ENCODE results near the gene SEL1L. TPM values are rescaled to one million over a fixed set of nuclear protein-coding genes. Genes with fewer than 3 reads are reported as not detected.

The SEL1L gene
- total RNA-seq, 2 experiments from 2014 or later, result 46.4 to 55.4 TPM

DNA sequence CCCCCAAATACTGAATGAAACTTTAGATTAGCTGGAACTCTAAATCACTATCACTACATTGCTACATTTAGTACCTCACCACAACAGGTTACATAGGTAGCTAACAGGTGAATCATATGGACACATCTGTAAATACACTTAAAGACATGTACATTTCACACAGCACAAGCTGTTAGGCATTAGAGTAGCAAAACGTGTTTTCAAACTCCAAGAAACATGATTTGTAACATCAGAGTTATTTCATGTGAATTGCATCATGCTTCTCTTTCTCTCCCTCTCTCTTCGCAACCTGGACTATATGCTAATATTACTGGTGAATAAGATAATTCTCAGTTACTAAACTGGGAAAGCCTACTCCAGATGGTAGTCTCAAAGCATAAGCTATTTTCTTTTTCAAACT is 4.3 kb downstream of the SEL1L start:
- DNase-seq (no peak), ATAC-seq (no peak)
- TF ChIP-seq, protein P1, sequence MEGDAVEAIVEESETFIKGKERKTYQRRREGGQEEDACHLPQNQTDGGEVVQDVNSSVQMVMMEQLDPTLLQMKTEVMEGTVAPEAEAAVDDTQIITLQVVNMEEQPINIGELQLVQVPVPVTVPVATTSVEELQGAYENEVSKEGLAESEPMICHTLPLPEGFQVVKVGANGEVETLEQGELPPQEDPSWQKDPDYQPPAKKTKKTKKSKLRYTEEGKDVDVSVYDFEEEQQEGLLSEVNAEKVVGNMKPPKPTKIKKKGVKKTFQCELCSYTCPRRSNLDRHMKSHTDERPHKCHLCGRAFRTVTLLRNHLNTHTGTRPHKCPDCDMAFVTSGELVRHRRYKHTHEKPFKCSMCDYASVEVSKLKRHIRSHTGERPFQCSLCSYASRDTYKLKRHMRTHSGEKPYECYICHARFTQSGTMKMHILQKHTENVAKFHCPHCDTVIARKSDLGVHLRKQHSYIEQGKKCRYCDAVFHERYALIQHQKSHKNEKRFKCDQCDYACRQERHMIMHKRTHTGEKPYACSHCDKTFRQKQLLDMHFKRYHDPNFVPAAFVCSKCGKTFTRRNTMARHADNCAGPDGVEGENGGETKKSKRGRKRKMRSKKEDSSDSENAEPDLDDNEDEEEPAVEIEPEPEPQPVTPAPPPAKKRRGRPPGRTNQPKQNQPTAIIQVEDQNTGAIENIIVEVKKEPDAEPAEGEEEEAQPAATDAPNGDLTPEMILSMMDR (IDR thresholded peaks at IDR 0.05), result no peak
- POLR2A ChIA-PET, result no interaction called here
- H3K4me1 Mint-ChIP-seq (ENCODE audit: low read depth), result peaks cover 57% of the 10 kb centered on the region
- H3K4me3 Mint-ChIP-seq, result no peak overlapping the region
- H3K27me3 Mint-ChIP-seq, result no peaks in the 10 kb centered on the region
- H3K9me3 Mint-ChIP-seq, result no peaks in the 10 kb centered on the region
- peaks cover 17% of the 10 kb centered on the region for H3K36me3 Mint-ChIP-seq (ENCODE audit: low read depth)
- intact Hi-C loops (cut with micrococcal nuclease), result no loop called here
- CTCF ChIA-PET, result interaction anchor here (1.1 to 1.2 kb wide), 2 partner anchors 10 to 50 kb away, joined by 3 read pairs; no protein-coding TSS in a partner anchor
- peak overlapping the region; percentile 60 for H3K27ac Mint-ChIP-seq

DNA sequence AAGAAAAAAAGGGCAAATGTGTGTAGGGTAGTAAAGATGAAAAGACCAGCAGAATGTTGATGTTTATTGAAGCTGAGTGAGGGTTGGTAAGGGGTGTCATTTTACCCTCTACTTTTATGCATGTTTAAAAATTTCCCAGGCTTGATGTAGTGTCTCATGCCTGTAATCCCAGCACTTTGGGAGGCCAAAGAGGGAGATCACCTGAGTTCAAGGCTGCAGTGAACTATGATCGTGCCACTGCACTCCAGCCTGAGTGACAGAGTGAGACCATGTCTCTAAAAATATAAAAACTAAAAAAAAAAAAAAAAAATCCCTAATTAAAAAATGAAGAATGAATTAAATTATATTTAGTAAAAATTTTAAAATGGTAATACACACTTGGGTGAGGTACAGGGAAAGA is 8.5 kb downstream of the SEL1L start:
- H3K9me3 Mint-ChIP-seq, result no peaks in the 10 kb centered on the region
- H3K27me3 Mint-ChIP-seq, result no peaks in the 10 kb centered on the region
- ATAC-seq (no peak), DNase-seq (no peak)
- CTCF ChIA-PET, result interaction anchor here (1.0 to 1.1 kb wide), 2 partner anchors 256 to 333 kb away, joined by 3 read pairs; no protein-coding TSS in a partner anchor
- intact Hi-C loops (cut with micrococcal nuclease), result no loop called here
- no peak overlapping the region for H3K4me3 Mint-ChIP-seq
- no peak overlapping the region for H3K27ac Mint-ChIP-seq
- TF ChIP-seq, protein P1 (IDR thresholded peaks at IDR 0.05), result no peak
- POLR2A ChIA-PET, result no interaction called here
- peaks cover 58% of the 10 kb centered on the region for H3K4me1 Mint-ChIP-seq (ENCODE audit: low read depth)
- peaks cover 36% of the 10 kb centered on the region for H3K36me3 Mint-ChIP-seq (ENCODE audit: low read depth)

DNA sequence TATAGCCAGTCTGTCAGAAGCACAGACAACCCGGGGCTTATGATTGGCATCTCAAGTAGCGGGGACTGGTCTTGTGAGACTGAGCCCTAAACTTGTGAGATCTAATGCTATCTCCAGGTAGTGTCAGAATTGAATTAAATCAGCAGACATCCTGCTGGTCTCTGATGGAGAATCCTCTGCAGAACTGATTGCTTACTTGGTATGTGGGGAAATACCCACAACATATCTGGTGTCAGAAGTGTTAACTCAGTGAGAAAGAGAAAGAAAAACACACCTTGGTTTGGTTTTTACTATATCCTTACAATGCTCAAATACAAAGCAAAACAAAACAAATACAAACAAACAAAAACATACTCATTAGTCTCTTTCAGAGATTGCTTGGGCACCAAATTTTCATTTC is 10.0 kb downstream of the SEL1L start:
- Mint-ChIP-seq H3K36me3 (ENCODE audit: low read depth) (peaks cover 47% of the 10 kb centered on the region), H3K9me3 (no peaks in the 10 kb centered on the region), H3K4me3 (no peak overlapping the region), H3K27ac (peak overlapping the region; percentile 13), H3K27me3 (no peaks in the 10 kb centered on the region), H3K4me1 (ENCODE audit: low read depth) (peaks cover 57% of the 10 kb centered on the region)
- DNase-seq, result no peak
- peak; percentile 37 for ATAC-seq
- TF ChIP-seq, protein P1 (IDR thresholded peaks at IDR 0.05), result no peak
- intact Hi-C loops (cut with micrococcal nuclease), result no loop called here
- ChIA-PET POLR2A (interaction anchor here (1.8 kb wide), 1 partner anchor 9 kb away, joined by 6 read pairs; the partner anchor contains the start of gene SEL1L), CTCF (no interaction called here)

DNA sequence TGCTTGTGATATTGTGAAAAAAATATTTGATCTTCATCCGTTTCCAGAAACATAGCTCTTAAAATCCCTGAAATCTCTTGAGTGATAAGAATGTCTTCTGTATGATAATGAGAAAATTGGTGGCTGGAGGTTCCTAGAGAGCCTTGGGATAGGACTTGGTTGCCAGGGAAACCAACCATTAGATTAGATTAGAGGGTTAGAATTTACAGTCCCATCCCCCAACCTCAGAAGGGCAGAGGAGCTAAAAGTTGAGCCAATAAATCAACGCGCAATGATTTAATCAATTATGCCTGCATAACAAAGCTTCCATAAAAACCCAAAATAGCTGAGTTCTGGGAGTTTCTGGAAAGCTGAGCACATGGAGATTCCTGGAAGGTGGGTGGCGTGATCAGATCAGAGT is 10.6 kb downstream of the SEL1L start:
- H3K4me3 Mint-ChIP-seq, result no peak overlapping the region
- TF ChIP-seq, protein P1 (IDR thresholded peaks at IDR 0.05), result no peak
- intact Hi-C loops (cut with micrococcal nuclease), result no loop called here
- POLR2A ChIA-PET, result interaction anchor here (1.8 kb wide), 1 partner anchor 10 kb away, joined by 6 read pairs; the partner anchor contains the start of gene SEL1L
- ATAC-seq (no peak), DNase-seq (no peak)
- CTCF ChIA-PET, result interaction anchor here (1.0 kb wide), 1 partner anchor 58 kb away, joined by 3 read pairs; no protein-coding TSS in a partner anchor
- H3K27ac Mint-ChIP-seq, result no peak overlapping the region
- peaks cover 47% of the 10 kb centered on the region for H3K36me3 Mint-ChIP-seq (ENCODE audit: low read depth)
- H3K4me1 Mint-ChIP-seq (ENCODE audit: low read depth), result peaks cover 51% of the 10 kb centered on the region
- no peaks in the 10 kb centered on the region for H3K27me3 Mint-ChIP-seq
- no peaks in the 10 kb centered on the region for H3K9me3 Mint-ChIP-seq

DNA sequence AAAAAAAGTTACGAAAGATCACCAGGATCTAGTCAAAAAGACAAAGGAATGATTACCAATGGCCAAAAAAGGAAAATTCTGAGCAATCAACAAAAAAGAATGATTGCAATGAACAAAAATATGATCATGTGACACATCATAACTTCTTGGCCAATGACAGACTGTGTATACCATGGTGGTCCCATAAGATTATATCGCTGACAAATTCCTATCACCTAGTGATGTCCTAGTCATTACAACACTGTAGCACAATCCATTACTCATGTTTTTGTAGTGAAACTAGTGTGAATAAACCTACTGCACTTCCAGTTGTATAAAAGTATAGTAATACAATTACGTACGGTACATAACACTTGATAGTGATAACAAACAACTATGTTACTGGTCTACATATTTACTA is 12.3 kb downstream of the SEL1L start:
- Mint-ChIP-seq H3K36me3 (ENCODE audit: low read depth) (peaks cover 39% of the 10 kb centered on the region), H3K27me3 (no peaks in the 10 kb centered on the region), H3K9me3 (no peaks in the 10 kb centered on the region), H3K4me1 (ENCODE audit: low read depth) (peaks cover 40% of the 10 kb centered on the region), H3K4me3 (no peak overlapping the region), H3K27ac (peak overlapping the region; percentile 28)
- peak; percentile 55 for ATAC-seq
- DNase-seq, result no peak
- intact Hi-C loops (cut with micrococcal nuclease), result no loop called here
- TF ChIP-seq, protein P1 (IDR thresholded peaks at IDR 0.05), result no peak
- ChIA-PET POLR2A (no interaction called here), CTCF (interaction anchor here (1.4 kb wide), 1 partner anchor 9 kb away, joined by 3 read pairs; no protein-coding TSS in a partner anchor)

Measured in activated CD8-positive, alpha-beta T cell treated with anti-CD3 and anti-CD28 coated beads for 36 hours (primary cell).